Renal pelvis (tissue), 4 donors: Measurements from ENCODE around the gene RGS7. TPM values are rescaled to one million over a fixed set of nuclear protein-coding genes. Genes with fewer than 3 reads are reported as not detected.
"Not testable (repeated sequence)": the region's sequence is repeated elsewhere in the genome, so short reads cannot be mapped to it uniquely, and the experiment has no call there.

Experiments used
- DNase-seq: peaks from one replicate; pipeline ENCODE4 v3.0.0-alpha.2; 2013
- polyA plus RNA-seq, 3 donors: library from polyadenylated mRNA; unstranded; fragments of 120-200 nt; gene quantifications; one replicate each; pipeline ENCODE4 v1.2.1, GENCODE V29; 2013; ENCODE audit not compliant: insufficient read length in 3 of 3

RGS7 gene
- polyA plus RNA-seq, 3 donors, result 4.4 to 4.9 (median 4.6) TPM

- DNase-seq, result not testable (repeated sequence)
Observed at GRCh38 chr1:240783728-240784137, 573.3 kb downstream of the RGS7 start.

GRCh38 chr1:240776237-240776636 lies 580.8 kb downstream of the RGS7 start:
- no peak for DNase-seq

- DNase-seq, result no peak
Observed at GRCh38 chr1:240772131-240772530, 584.9 kb downstream of the RGS7 start.

- DNase-seq, result no peak
Observed at GRCh38 chr1:240771450-240771849, 585.6 kb downstream of the RGS7 start.

GRCh38 chr1:240768979-240769378 lies 588.0 kb downstream of the RGS7 start:
- DNase-seq, result no peak

- DNase-seq, result no peak
Observed at GRCh38 chr1:240766831-240767230, 590.2 kb downstream of the RGS7 start.

GRCh38 chr1:240765732-240766363 lies 591.2 kb downstream of the RGS7 start:
- DNase-seq, result no peak

GRCh38 chr1:240763771-240764170 lies 593.2 kb downstream of the RGS7 start:
- no peak for DNase-seq

- not testable (repeated sequence) for DNase-seq
Observed at GRCh38 chr1:240763095-240763494, 593.9 kb downstream of the RGS7 start.

- not testable (repeated sequence) for DNase-seq
Observed at GRCh38 chr1:240762471-240762987, 594.5 kb downstream of the RGS7 start.

GRCh38 chr1:240758777-240759176 lies 598.2 kb downstream of the RGS7 start:
- DNase-seq, result not testable (repeated sequence)

GRCh38 chr1:240758296-240758695 lies 598.7 kb downstream of the RGS7 start:
- no peak for DNase-seq

GRCh38 chr1:240747907-240748306 lies 609.1 kb downstream of the RGS7 start:
- DNase-seq, result no peak

- no peak for DNase-seq
Observed at GRCh38 chr1:240743705-240744104, 613.3 kb downstream of the RGS7 start.

GRCh38 chr1:240739754-240740153 lies 617.3 kb downstream of the RGS7 start:
- no peak for DNase-seq

GRCh38 chr1:240739139-240739538 lies 617.9 kb downstream of the RGS7 start:
- DNase-seq, result no peak

GRCh38 chr1:240737766-240738265 lies 619.2 kb downstream of the RGS7 start:
- DNase-seq, result no peak

- no peak for DNase-seq
Observed at GRCh38 chr1:240737298-240737697, 619.7 kb downstream of the RGS7 start.

GRCh38 chr1:240734705-240735104 lies 622.3 kb downstream of the RGS7 start:
- DNase-seq, result not testable (repeated sequence)

GRCh38 chr1:240734001-240734400 lies 623.0 kb downstream of the RGS7 start:
- DNase-seq, result no peak

GRCh38 chr1:240732390-240732789 lies 624.6 kb downstream of the RGS7 start:
- DNase-seq, result peak; percentile 49
